BJ (cell line): ENCODE measurements around the gene PEPD. TPM values are rescaled to one million over a fixed set of nuclear protein-coding genes. Genes with fewer than 3 reads are reported as not detected.

Experiments
- CTCF ChIA-PET: fragments of 350-600 bp; formaldehyde crosslinking; extraction: SDS; loops from one replicate; lab custom pipeline; 2021; ENCODE audit warnings: antibody characterized with exemption, inconsistent platforms; lab: Yijun Ruan, JAX
- POLR2A ChIA-PET: fragments of 300-600 bp; sonication (Branson Sonifier 250); formaldehyde crosslinking; extraction: SDS; loops from one replicate; lab custom pipeline; 2021; ENCODE audit warnings: antibody characterized with exemption; lab: Charles Lee
- DNase-seq: peaks from one replicate; pipeline ENCODE4 v3.0.0-alpha.2; 2011; ENCODE audit warnings: low read depth
- H3K27me3 ChIP-seq: 2 replicates; pipeline ENCODE4 v1.6.0; 2011; ENCODE audit warnings: low read length; ENCODE audit not compliant: control insufficient read depth, insufficient read depth
- H3K36me3 ChIP-seq: 2 replicates; pipeline ENCODE4 v1.5.1; 2011; ENCODE audit warnings: low read length; ENCODE audit not compliant: control insufficient read depth, insufficient read depth
- H3K4me3 ChIP-seq: 2 replicates; pipeline ENCODE4 v1.5.1; 2011; ENCODE audit warnings: low read depth, mild to moderate bottlenecking, control low read depth, low read length
- polyA plus RNA-seq: library from polyadenylated mRNA; depleted of rRNA; stranded (reverse); fragments of >200 nt; gene quantifications from 2 replicates; pipeline ENCODE4 v1.2.3, GENCODE V29; 2011
- TF ChIP-seq, protein P1 (sequence below): IDR thresholded peaks from 2 replicates; pipeline ENCODE4 v1.5.1; 2011; ENCODE audit warnings: low read depth, mild to moderate bottlenecking, control low read depth, inconsistent platforms, low read length, moderate library complexity; ENCODE audit not compliant: insufficient read depth

PEPD gene
- polyA plus RNA-seq, 1 experiment: 97.6 TPM

DNA sequence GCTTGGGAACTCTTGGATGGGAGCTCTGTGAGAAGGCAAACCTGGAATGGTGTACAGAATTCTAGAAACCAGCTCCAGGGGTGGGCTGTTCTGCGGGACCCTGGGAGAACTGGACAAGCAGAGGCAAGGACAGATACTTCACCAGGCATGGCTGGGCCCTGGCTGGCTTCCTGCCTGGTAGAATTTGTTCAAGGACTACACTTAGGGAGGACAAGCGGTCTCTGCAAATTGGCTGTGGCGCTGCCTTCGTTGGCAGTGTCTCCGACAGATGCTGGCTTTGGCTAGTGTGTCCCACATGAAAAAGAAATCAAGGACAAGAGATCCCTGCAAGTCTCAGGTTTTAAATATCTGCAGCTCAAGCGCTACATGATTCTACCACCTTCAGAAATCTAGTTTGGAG is 135.6 kb downstream of the PEPD start:
- peaks cover 25% of the 10 kb centered on the region for H3K36me3 ChIP-seq
- DNase-seq: no peak
- TF ChIP-seq, protein P1, sequence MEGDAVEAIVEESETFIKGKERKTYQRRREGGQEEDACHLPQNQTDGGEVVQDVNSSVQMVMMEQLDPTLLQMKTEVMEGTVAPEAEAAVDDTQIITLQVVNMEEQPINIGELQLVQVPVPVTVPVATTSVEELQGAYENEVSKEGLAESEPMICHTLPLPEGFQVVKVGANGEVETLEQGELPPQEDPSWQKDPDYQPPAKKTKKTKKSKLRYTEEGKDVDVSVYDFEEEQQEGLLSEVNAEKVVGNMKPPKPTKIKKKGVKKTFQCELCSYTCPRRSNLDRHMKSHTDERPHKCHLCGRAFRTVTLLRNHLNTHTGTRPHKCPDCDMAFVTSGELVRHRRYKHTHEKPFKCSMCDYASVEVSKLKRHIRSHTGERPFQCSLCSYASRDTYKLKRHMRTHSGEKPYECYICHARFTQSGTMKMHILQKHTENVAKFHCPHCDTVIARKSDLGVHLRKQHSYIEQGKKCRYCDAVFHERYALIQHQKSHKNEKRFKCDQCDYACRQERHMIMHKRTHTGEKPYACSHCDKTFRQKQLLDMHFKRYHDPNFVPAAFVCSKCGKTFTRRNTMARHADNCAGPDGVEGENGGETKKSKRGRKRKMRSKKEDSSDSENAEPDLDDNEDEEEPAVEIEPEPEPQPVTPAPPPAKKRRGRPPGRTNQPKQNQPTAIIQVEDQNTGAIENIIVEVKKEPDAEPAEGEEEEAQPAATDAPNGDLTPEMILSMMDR: no peak
- no peaks in the 10 kb centered on the region for H3K27me3 ChIP-seq
- ChIA-PET CTCF (interaction anchor here (1.4 kb wide), 1 partner anchor 21 kb away, joined by 5 read pairs; no protein-coding TSS in a partner anchor), POLR2A (interaction anchor here (0.6 kb wide), 1 partner anchor 13 kb away, joined by 4 read pairs; no protein-coding TSS in a partner anchor)
- no peak overlapping the region for H3K4me3 ChIP-seq

- H3K27me3 ChIP-seq: no peaks in the 10 kb centered on the region
- H3K36me3 ChIP-seq: peaks cover 25% of the 10 kb centered on the region
- DNase-seq: no peak
- H3K4me3 ChIP-seq: no peak overlapping the region
- CTCF ChIA-PET: interaction anchor here (0.6 to 1.4 kb wide), 2 partner anchors 22 to 201 kb away, joined by 3 to 5 read pairs; no protein-coding TSS in a partner anchor
- TF ChIP-seq, protein P1: no peak
- POLR2A ChIA-PET: no interaction called here
Measured at GRCh38 chr19:33384983-33385382, 136.6 kb downstream of the PEPD start.

- Histone ChIP-seq H3K27me3 (no peaks in the 10 kb centered on the region), H3K4me3 (no peak overlapping the region), H3K36me3 (peaks cover 26% of the 10 kb centered on the region)
- CTCF ChIA-PET: interaction anchor here (0.8 kb wide), 1 partner anchor 9 kb away, joined by 3 read pairs; no protein-coding TSS in a partner anchor
- no peak for DNase-seq
- POLR2A ChIA-PET: no interaction called here
- TF ChIP-seq, protein P1: no peak
Measured at GRCh38 chr19:33383720-33384292, 137.8 kb downstream of the PEPD start.

- H3K27me3 ChIP-seq: no peaks in the 10 kb centered on the region
- ChIA-PET POLR2A (no interaction called here), CTCF (interaction anchor here (0.8 to 2.2 kb wide), 3 partner anchors 12 to 199 kb away, joined by 3 to 8 read pairs (median 4); no protein-coding TSS in a partner anchor)
- TF ChIP-seq, protein P1: no peak
- DNase-seq: no peak
- no peak overlapping the region for H3K4me3 ChIP-seq
- H3K36me3 ChIP-seq: peaks cover 20% of the 10 kb centered on the region
Measured at GRCh38 chr19:33382982-33383381, 138.6 kb downstream of the PEPD start.

GRCh38 chr19:33382006-33382405 is 139.6 kb downstream of the PEPD start:
- DNase-seq: no peak
- ChIA-PET POLR2A (no interaction called here), CTCF (interaction anchor here (0.8 to 2.2 kb wide), 3 partner anchors 13 to 146 kb away, joined by 3 to 8 read pairs (median 3); no protein-coding TSS in a partner anchor)
- peaks cover 17% of the 10 kb centered on the region for H3K36me3 ChIP-seq
- TF ChIP-seq, protein P1: no peak
- no peak overlapping the region for H3K4me3 ChIP-seq
- H3K27me3 ChIP-seq: no peaks in the 10 kb centered on the region
